BE2C (cell line): ENCODE data around the gene MAP4K1.

Experiments
- DNase-seq: peaks from one replicate; pipeline ENCODE4 v3.0.0-alpha.2; 2020
- H3K27me3 ChIP-seq: fragments of 250-450 bp; sonication (Bioruptor Pico); 2 replicates; pipeline ENCODE4 v1.5.1; 2020; ENCODE audit warnings: mild to moderate bottlenecking
- H3K36me3 ChIP-seq: fragments of 250-450 bp; sonication (Bioruptor Pico); 2 replicates; pipeline ENCODE4 v1.5.1; 2020; ENCODE audit warnings: mild to moderate bottlenecking
- H3K4me1 ChIP-seq: fragments of 250-450 bp; sonication (Bioruptor Pico); 2 replicates; pipeline ENCODE4 v1.5.1; 2020
- H3K4me3 ChIP-seq: 2 replicates; pipeline ENCODE4 v1.5.1; 2011; ENCODE audit warnings: low read depth, low read length
- H3K9me3 ChIP-seq: fragments of 250-450 bp; sonication (Bioruptor Pico); 2 replicates; pipeline ENCODE4 v1.5.1; 2020
- CTCF ChIP-seq: IDR thresholded peaks from 2 replicates; pipeline ENCODE4 v1.5.1; 2012; ENCODE audit warnings: mild to moderate bottlenecking, low read depth, low read length

The MAP4K1 gene

DNA sequence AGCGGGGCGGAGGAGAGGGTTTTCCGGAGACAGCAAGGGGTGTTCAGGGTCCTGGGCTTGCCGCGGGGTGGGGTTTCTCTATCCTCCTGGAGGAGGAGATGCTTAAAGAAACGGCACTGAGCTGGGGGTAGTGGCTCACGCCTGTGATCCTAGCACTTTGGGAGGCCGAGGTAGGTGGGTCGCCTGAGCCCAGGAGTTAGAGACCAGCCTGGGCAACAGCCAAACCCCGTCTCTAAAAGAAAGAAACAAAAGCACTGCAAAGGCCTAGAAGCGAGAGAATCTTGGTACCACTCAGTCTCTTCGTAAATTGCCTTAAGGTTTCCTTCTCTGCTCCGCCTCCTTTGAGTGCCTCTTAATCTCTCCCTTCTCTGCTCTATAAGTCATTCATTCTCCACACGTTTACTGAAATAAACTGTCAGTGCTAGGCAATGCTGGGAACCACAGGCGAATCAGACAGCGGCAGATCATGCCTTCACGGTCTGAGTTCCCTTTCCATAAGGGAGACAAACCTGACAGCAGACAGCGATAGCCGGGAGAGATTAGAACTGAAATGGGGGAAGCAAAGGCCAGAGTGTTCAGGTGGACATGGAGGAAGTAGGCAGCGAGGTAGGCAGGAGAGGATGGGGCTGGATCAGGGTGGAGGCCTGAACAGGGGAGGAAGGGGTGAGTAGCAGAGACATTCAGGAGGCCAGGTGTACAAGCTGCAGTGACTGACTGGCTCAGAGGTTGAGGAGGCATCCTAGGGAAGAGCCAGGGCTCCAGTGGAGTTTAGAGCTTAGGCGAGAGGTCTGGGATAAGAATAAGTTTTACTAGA lies 1.8 kb upstream of the MAP4K1 start:
- Histone ChIP-seq H3K4me3 (peak overlapping the region; percentile 97), H3K27me3 (no peaks in the 10 kb centered on the region), H3K36me3 (peaks cover 44% of the 10 kb centered on the region), H3K9me3 (no peaks in the 10 kb centered on the region), H3K4me1 (no peaks in the 10 kb centered on the region)
- TF ChIP-seq CTCF = no peak
- no peak for DNase-seq

- no peaks in the 10 kb centered on the region for H3K27me3 ChIP-seq
- H3K36me3 ChIP-seq = peaks cover 36% of the 10 kb centered on the region
- DNase-seq = peak; percentile 99
- peak within 1 kb of the TSS; percentile 97 for H3K4me3 ChIP-seq
- no peaks in the 10 kb centered on the region for H3K9me3 ChIP-seq
- H3K4me1 ChIP-seq = no peaks in the 10 kb centered on the region
- no peak for TF ChIP-seq CTCF
Observed at GRCh38 chr19:38618590-38619360, 1.0 kb upstream of the MAP4K1 start, which contains the start of gene EIF3K. Gene EIF3K, plus strand, starts transcription at chr19:38619188. Its CDS starts 81 bp downstream, at chr19:38619269.

DNA sequence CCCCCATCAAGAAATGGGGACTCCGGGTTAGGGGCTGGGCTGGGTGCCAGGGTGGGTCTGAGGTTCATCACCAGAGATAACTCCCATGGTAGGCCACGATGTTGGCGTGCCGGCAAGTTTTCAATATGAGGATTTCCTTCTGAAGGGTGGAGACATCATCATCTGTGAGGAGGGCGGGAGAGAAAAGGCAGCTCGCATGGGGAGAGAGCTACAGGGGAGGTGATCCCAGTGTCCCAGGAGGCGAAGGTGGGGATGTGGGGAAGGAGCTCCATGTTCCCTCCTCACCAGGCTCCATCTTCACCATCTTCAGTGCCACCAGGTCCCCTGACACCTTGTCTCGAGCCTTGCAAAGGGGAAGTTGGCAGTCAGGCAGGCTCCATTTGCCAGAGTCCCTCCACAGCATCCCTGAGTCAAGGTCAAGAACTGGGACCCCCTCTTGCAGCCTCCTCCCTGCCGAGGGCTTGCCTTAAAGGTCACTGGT lies 430 bp downstream of the MAP4K1 start:
- no peak for TF ChIP-seq CTCF
- DNase-seq = no peak
- Histone ChIP-seq H3K4me1 (no peaks in the 10 kb centered on the region), H3K27me3 (no peaks in the 10 kb centered on the region), H3K4me3 (no peak overlapping the region), H3K36me3 (peaks cover 24% of the 10 kb centered on the region), H3K9me3 (no peaks in the 10 kb centered on the region)

- TF ChIP-seq CTCF = no peak
Observed at GRCh38 chr19:38616265-38616664, 1.5 kb downstream of the MAP4K1 start.

GRCh38 chr19:38615007-38615581 lies 2.7 kb downstream of the MAP4K1 start:
- Histone ChIP-seq H3K4me3 (no peak overlapping the region), H3K4me1 (no peaks in the 10 kb centered on the region), H3K27me3 (no peaks in the 10 kb centered on the region), H3K9me3 (no peaks in the 10 kb centered on the region), H3K36me3 (peaks cover 5% of the 10 kb centered on the region)
- TF ChIP-seq CTCF = no peak
- DNase-seq = no peak

More at GRCh38 chr19:38616265-38616664, 1.5 kb downstream of the MAP4K1 start:
- no peak overlapping the region for H3K4me3 ChIP-seq
- H3K36me3 ChIP-seq = peaks cover 16% of the 10 kb centered on the region
- no peaks in the 10 kb centered on the region for H3K9me3 ChIP-seq
- H3K27me3 ChIP-seq = no peaks in the 10 kb centered on the region
- no peaks in the 10 kb centered on the region for H3K4me1 ChIP-seq
- no peak for DNase-seq
